HG03045 (cell line): ENCODE data around the gene CDK15.
"Not testable (repeated sequence)": the region's sequence is repeated elsewhere in the genome, so short reads cannot be mapped to it uniquely, and the experiment has no call there.

ENCODE experiments used
- ATAC-seq: cut with Tn5 transposase; IDR thresholded peaks from one replicate; pipeline ENCODE4 v1.9.1; 2021; ENCODE audit warnings: mild to moderate bottlenecking, moderate library complexity; ENCODE audit not compliant: unreplicated experiment

CDK15 gene

GRCh38 chr2:201824212-201824611 is 17.9 kb downstream of the CDK15 start:
- no peak for ATAC-seq

DNA sequence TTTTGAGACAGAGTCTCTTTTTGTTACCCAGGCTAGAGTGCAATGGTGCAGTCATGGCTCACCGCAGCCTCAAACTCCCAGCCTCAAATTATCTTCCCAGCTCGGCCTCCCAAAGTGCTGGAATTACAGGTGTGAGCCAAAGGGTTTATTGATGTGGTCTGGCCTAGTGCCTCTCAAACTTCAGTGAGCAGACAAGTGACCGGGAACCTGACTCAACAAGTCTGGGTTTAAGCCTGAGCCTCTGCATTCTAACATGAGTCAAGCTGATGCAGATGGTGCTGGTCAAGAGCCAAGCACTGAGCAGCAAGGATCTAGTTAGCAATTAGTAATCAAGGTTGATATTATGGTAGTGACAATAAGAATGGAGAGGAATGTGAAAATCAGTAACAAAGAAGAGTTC is 21.3 kb downstream of the CDK15 start:
- ATAC-seq = no peak

GRCh38 chr2:201828220-201828619 is 21.9 kb downstream of the CDK15 start:
- no peak for ATAC-seq

- no peak for ATAC-seq
These were observed 24.3 kb downstream of the CDK15 start for GRCh38 chr2:201830666-201831065.

- no peak for ATAC-seq
These were observed 25.1 kb downstream of the CDK15 start for GRCh38 chr2:201831469-201831868.

DNA sequence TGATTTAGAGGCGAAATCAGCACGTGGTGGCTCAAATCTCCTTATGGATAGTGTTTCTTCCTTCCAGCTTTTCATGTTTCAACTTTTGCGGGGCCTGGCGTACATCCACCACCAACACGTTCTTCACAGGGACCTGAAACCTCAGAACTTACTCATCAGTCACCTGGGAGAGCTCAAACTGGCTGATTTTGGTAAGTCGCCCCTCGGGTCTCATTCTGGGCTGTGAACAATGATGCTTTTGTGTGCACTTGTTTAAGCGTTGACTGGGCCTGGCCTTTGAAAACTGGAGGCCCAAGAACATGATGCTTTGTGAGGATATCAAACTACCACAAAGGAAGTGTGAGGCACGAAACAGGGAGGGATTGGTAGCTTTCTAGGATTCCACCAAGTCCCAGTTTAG is 27.4 kb downstream of the CDK15 start:
- no peak for ATAC-seq

GRCh38 chr2:201835066-201835465 is 28.7 kb downstream of the CDK15 start:
- ATAC-seq = no peak

DNA sequence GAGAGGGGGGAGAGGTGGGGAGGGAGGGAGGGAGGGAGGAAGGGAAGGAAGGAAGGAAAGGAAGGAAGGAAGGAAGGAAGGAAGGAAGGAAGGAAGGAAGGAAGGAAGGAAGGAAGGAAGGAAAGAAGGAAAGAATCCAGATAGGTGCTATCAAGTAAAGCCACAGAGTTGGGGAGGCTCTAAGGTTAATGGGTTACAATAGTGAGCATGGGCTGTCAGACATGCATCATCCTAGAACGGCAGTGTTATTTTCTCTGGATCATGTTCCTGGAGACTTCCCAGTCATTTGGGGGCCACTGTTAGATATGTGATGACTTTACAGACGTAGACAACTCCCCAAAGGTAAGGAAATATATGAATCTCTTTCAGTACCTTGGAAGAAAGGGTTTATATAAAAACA is 31.1 kb downstream of the CDK15 start:
- ATAC-seq = no peak

DNA sequence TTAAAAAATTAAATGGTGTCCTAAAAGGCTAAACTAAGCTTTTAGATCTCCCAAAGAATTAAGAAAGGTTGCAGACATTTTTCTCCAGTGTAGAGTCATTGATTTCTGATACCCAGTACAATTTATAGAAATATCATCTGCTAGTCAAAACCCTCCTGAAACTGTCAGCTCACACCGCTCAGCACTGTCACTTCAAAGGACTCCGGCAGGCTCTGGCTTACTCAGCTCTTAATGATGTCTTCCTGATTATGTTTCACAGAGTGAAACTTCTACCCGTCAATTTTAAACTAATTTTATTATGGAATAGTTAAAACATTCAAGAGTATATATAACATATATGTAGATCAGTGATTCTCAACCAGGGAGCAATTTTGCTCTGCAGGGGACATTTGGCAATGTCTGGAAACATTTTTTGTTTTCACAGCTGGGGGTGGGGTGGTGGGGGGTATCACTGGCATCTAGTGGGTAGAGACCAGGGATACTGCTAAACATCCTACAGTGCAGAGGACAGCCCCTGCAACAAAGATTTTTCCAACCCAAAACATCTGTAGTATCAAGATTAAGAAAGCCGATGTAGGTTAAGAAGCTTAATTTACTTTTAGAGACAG is 31.6 kb downstream of the CDK15 start:
- no peak for ATAC-seq

DNA sequence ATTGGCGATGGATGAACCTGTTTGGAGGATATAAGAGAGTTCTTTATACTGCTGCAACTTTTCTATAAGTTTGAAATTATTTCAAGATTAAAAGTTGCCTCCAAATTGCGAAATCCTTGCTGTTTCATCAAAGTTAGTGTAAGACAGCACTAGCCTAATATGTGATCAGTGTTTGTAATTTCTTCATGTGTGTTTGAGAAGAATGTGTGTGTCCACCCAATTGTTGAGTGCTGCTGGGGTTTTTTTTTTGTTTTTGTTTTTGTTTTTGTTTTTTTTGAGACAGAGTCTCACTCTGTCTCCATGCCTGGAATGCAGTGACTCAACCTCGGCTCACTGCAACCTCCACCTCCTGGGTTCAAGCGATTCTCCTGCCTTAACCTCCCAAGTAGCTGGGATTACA is 33.4 kb downstream of the CDK15 start:
- ATAC-seq = no peak

DNA sequence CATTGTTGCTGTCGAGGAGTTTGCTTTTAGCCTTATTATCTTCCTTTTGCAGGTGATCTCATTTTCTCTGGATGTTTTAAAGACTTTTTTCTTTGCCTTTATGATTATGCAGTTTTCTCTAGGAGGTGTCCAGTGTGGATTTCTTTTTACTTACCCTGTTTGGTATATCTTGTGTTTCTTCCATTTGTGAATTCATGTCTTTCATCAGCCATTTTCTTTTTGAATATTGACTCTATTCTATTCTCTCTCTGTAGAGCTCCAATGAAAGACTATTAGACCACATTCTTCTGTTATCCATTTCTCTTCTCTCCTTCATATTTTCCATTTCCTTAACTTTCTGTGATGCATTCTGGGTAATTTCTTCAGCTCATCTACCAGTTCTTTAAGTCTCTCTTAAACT is 34.4 kb downstream of the CDK15 start:
- no peak for ATAC-seq

DNA sequence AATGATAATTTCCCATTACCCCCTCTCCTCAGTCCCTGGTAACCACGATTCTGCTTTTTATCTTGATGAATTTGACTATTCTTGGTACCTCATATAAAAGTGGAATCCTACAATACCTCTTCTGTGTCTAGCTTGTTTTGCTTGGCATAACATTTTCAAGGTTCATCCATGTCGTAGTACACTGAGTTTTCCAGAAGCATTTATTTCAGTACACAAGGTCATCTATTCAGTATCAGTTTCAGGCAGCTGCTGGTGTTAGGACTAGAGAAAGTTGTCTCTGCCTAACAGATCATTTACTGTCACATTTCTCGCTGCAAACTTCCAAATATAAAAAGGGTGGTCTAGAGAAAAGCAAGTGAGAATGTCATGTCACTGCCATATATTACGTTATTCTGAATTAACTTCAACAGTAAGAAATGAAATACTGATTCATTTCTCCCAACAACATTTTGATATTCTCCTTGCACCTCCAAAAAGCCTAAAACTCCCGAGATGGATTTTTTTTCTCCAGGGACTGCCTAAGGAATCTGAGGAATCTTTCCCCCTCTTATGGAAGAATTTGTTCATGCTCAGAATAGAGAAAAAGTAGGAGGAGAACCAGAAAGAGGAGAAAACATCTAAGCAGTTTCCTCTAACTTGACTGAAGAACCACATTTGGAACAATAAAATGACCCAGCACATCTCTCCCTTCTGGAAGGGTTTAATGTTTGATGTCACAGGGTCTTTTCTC is 36.0 kb downstream of the CDK15 start:
- no peak for ATAC-seq

GRCh38 chr2:201844922-201845321 is 38.6 kb downstream of the CDK15 start:
- ATAC-seq = not testable (repeated sequence)

DNA sequence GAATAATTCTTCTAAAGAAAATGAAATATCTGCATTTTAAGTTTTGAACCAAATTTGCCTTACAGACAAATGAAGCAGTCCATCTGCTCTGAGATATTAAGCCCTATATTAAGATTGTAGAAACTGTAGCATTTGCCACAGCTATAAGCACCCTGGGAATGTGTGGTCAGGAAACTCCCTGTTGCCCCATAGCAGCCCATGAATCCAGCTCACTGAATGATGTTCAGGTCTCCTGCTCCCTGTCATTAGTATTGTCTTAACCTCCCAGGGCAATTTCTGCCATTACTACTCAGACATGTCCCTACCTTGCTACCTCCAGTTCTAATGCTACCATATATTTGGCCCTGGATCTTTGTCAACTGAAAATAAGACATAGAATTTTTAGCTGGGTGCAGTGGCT is 41.1 kb downstream of the CDK15 start:
- ATAC-seq = no peak

DNA sequence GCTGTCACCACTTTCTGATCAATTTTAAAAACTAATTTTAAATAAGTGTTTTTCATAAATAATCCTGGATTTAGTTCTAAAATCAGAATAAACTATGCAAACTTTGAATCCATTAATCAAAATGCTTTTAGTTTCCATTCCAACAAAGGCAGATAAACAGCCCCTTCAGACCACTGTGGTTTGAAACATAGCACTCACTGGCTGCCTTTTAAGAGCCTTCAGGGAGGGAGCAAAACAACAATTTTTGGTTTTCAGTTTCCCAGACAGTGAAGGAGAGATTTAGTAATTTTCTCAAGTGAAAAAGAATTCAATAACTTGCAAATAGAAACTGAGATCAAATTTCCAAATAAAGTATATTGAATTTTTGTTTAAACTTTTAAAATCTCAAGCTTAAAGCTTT is 46.1 kb downstream of the CDK15 start:
- no peak for ATAC-seq

GRCh38 chr2:201852878-201853415 is 46.6 kb downstream of the CDK15 start:
- no peak for ATAC-seq

DNA sequence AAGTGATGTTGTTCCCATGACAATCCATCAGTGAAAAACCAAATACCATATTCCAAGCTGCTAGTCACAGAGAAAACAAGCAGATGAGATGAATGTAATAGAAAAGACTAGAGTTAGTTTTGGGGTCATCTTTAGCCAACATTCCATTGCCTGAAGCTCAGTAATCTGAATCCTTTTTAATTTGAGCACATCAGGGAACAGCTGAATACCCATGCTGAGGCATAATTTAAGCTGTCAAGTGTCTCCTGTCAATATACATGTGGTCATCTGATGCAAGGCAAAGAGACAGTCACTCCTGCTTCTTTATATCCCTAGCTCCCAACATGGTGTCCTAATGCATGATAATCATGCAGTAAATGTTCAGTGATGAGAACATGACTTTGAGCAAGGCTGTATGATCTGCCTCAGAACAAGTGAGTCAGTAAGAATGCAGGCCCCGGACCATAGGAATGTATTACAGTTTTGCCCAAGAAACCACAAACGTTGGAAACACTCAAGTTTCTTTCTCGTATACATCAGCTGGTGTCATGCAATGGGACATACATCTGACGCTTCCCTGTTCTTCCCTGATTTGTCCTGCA is 48.0 kb downstream of the CDK15 start:
- no peak for ATAC-seq

GRCh38 chr2:201854841-201855240 is 48.5 kb downstream of the CDK15 start:
- ATAC-seq = no peak

GRCh38 chr2:201855356-201855755 is 49.0 kb downstream of the CDK15 start:
- no peak for ATAC-seq

GRCh38 chr2:201857326-201857725 is 51.0 kb downstream of the CDK15 start:
- ATAC-seq = no peak

DNA sequence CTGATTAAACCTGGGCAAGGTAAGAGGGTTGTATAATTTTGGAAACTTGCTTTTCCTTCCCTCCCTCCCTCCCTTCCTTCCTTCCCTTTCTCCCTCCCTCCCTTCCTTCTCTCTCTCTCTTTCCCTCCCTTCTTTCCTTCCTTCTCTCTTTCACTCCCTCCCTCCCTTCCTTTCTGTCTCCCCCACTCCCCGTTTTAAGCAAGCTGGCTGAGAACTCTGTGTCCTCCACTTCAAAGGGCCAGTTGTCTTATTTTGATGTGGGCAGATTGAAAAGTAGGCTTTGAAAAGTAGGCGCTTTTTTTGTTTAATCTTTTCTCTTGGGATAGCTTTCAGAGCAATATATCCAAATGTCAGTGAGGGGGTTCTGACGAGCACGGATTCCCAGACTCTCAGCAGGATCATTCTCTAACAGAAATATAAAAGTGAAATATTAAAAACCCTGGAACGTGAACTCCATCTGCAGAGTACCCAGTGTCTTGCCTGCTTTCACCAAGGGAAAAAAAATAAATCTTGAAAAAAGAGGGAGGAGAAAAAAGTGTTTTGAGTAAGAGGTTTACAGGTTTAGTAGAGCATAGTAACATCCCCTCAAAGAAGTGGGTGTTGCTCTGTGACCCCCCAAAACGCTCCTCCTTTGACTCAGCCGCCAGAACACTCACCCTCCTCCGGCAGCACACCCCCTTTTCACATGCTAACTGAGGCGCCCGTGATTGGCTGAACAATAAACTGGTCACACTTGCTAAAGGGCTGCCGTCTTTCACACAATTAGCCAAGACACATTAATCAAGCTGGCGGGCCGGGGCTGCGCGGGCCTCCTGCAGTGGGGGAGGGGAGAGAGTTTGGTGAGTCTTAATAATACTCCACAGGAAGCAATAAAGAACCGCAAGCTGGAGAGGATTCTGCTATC is 52.2 kb downstream of the CDK15 start:
- no peak for ATAC-seq
